WTC11 (cell line): ENCODE data around the gene IGFBP2. TPM values are rescaled to one million over a fixed set of nuclear protein-coding genes. Genes with fewer than 3 reads are reported as not detected.

Source experiments
- ATAC-seq: fragments of 200-7000 bp; cut with Tn5 transposase; 2 replicates; pipeline ENCODE4 v1.10.0; 2021; ENCODE audit warnings: mild to moderate bottlenecking, moderate library complexity
- CTCF ChIA-PET: fragments of 300-600 bp; sonication (Branson Sonifier 250); formaldehyde crosslinking; loops from one replicate; lab custom pipeline; 2021; ENCODE audit warnings: antibody characterized with exemption; lab: Charles Lee
- POLR2A ChIA-PET: fragments of 350-600 bp; sonication (Branson Sonifier 250); formaldehyde crosslinking; loops from one replicate; lab custom pipeline; 2021; ENCODE audit warnings: antibody characterized with exemption; lab: Charles Lee
- DNase-seq: peaks from one replicate; pipeline ENCODE4 v3.0.0; 2021; ENCODE audit warnings: low spot score
- H3K27ac Mint-ChIP-seq: 2 replicates; pipeline ENCODE4 v1.8.0; 2021; ENCODE audit warnings: mixed read lengths
- H3K27me3 Mint-ChIP-seq: 2 replicates; pipeline ENCODE4 v1.8.0; 2021; ENCODE audit warnings: low read depth, mild to moderate bottlenecking, moderate library complexity, mixed read lengths
- H3K36me3 Mint-ChIP-seq: 2 replicates; pipeline ENCODE4 v1.8.0; 2021; ENCODE audit warnings: mixed read lengths
- H3K4me1 Mint-ChIP-seq: 2 replicates; pipeline ENCODE4 v1.8.0; 2022; ENCODE audit warnings: mixed read lengths
- H3K4me3 Mint-ChIP-seq: 2 replicates; pipeline ENCODE4 v1.8.0; 2021; ENCODE audit warnings: mild to moderate bottlenecking, moderate library complexity, mixed read lengths
- H3K9me3 Mint-ChIP-seq: 2 replicates; pipeline ENCODE4 v1.8.0; 2021; ENCODE audit warnings: mixed read lengths
- ETV6 ChIP-seq: sonication (generic); formaldehyde crosslinking; IDR thresholded peaks from 2 replicates; pipeline ENCODE4 v1.8.1; 2022; ENCODE audit warnings: mild to moderate bottlenecking, missing genetic modification reagents
- FOXK1 ChIP-seq: sonication (generic); formaldehyde crosslinking; IDR thresholded peaks from 2 replicates; pipeline ENCODE4 v1.8.0; 2022; ENCODE audit warnings: mild to moderate bottlenecking, moderate library complexity, missing genetic modification reagents
- MXD4 ChIP-seq: fragments of 250-450 bp; sonication (Bioruptor Pico); IDR thresholded peaks from 2 replicates; pipeline ENCODE4 v1.8.0; 2021; ENCODE audit warnings: mild to moderate bottlenecking, moderate library complexity, borderline replicate concordance
- NFYB ChIP-seq: sonication (generic); formaldehyde crosslinking; conservative IDR thresholded peaks from 2 replicates; pipeline ENCODE4 v1.8.0; 2022; ENCODE audit warnings: low read depth, missing genetic modification reagents
- NR2C2 ChIP-seq: sonication (generic); formaldehyde crosslinking; IDR thresholded peaks from 2 replicates; pipeline ENCODE4 v1.8.0; 2022; ENCODE audit warnings: mild to moderate bottlenecking, missing genetic modification reagents
- NR3C1 ChIP-seq: sonication (generic); formaldehyde crosslinking; conservative IDR thresholded peaks from 2 replicates; pipeline ENCODE4 v1.8.1; 2023; ENCODE audit warnings: low read depth, mild to moderate bottlenecking, missing genetic modification reagents
- RELA ChIP-seq: sonication (generic); formaldehyde crosslinking; IDR thresholded peaks from 2 replicates; pipeline ENCODE4 v1.8.1; 2022; ENCODE audit warnings: missing genetic modification reagents, mild to moderate bottlenecking, borderline replicate concordance
- SMAD3 ChIP-seq: sonication (generic); formaldehyde crosslinking; IDR thresholded peaks from 2 replicates; pipeline ENCODE4 v1.8.0; 2022; ENCODE audit warnings: missing genetic modification reagents, mild to moderate bottlenecking, borderline replicate concordance
- SMAD4 ChIP-seq: sonication (generic); formaldehyde crosslinking; IDR thresholded peaks from 2 replicates; pipeline ENCODE4 v1.8.0; 2022; ENCODE audit warnings: mild to moderate bottlenecking, missing genetic modification reagents
- STAT6 ChIP-seq: sonication (generic); formaldehyde crosslinking; conservative IDR thresholded peaks from 2 replicates; pipeline ENCODE4 v1.8.1; 2023; ENCODE audit warnings: mild to moderate bottlenecking, low read depth, missing genetic modification reagents, moderate library complexity
- TCF7 ChIP-seq: sonication (generic); formaldehyde crosslinking; IDR thresholded peaks from 2 replicates; pipeline ENCODE4 v1.8.0; 2022; ENCODE audit warnings: mild to moderate bottlenecking, low read depth, missing genetic modification reagents, moderate library complexity
- ZNF121 ChIP-seq: sonication (generic); formaldehyde crosslinking; IDR thresholded peaks from 2 replicates; pipeline ENCODE4 v1.8.0; 2023; ENCODE audit warnings: missing genetic modification reagents
- ZNF138 ChIP-seq: sonication (generic); formaldehyde crosslinking; conservative IDR thresholded peaks from 2 replicates; pipeline ENCODE4 v1.8.1; 2022; ENCODE audit warnings: mild to moderate bottlenecking, moderate library complexity, missing genetic modification reagents
- ZNF416 ChIP-seq: fragments of 250-450 bp; sonication (Bioruptor Pico); IDR thresholded peaks from 2 replicates; pipeline ENCODE4 v1.9.0; 2021; ENCODE audit warnings: mild to moderate bottlenecking, inconsistent platforms
- total RNA-seq: library from RNA; stranded (reverse); gene quantifications from 3 replicates; pipeline ENCODE4 v1.2.3, GENCODE V29; 2021
- TF ChIP-seq, protein P1 (sequence below): fragments of 250-450 bp; sonication (Bioruptor Pico); IDR thresholded peaks from 2 replicates; pipeline ENCODE4 v1.8.0; 2021; ENCODE audit warnings: mild to moderate bottlenecking
- TF ChIP-seq, protein P2 (sequence below): fragments of 250-450 bp; sonication (Bioruptor Pico); IDR thresholded peaks from 2 replicates; pipeline ENCODE4 v2.1.2; 2022; ENCODE audit warnings: mild to moderate bottlenecking, moderate library complexity
- TF ChIP-seq, protein P3 (sequence below): fragments of 200-600 bp; IDR thresholded peaks from 2 replicates; pipeline ENCODE4 v1.8.0; 2022; ENCODE audit warnings: antibody characterized with exemption

The IGFBP2 gene
- total RNA-seq, 1 experiment from 2014 or later: 514 TPM

DNA sequence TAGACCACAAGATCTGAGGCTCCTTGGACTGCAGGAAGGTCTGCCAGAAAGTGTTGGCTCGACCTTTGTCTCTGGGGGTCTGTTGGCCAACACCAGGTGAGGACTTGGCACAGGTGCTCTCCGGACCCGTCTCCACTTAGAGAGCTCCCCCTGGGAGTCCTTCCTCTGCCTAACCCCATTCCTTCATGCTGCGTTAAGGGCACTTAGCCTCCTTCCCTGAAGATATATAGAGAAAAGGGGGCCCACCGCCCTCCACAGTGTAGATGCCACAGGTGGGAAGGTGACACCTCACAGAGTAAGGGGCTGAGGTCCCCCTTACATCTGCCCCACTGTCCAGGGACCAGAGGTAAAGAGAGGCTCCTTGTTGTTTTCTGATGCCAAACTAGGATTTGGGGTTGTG lies 53.9 kb downstream of the IGFBP2 start:
- CTCF ChIA-PET: interaction anchor here (0.5 to 3.6 kb wide), 17 partner anchors 8 to 1069 kb away, joined by 3 to 19 read pairs (median 6); partner anchors contain the start of gene IGFBP5
- H3K4me3 Mint-ChIP-seq: no peak overlapping the region
- peaks cover 24% of the 10 kb centered on the region for H3K27me3 Mint-ChIP-seq
- POLR2A ChIA-PET: interaction anchor here (1.0 kb wide), 2 partner anchors 8 to 12 kb away, joined by 3 to 4 read pairs; partner anchors contain the start of gene IGFBP5
- DNase-seq: no peak
- H3K9me3 Mint-ChIP-seq: no peaks in the 10 kb centered on the region
- TF ChIP-seq ZNF138 (CRISPR knock-in tag) (no peak), TCF7 (CRISPR knock-in tag) (no peak), MXD4 (CRISPR knock-in tag) (no peak), NFYB (CRISPR knock-in tag) (no peak), SMAD3 (CRISPR knock-in tag) (no peak), ETV6 (no peak), FOXK1 (CRISPR knock-in tag) (no peak), NR3C1 (CRISPR knock-in tag) (no peak), ZNF416 (CRISPR knock-in tag) (no peak), RELA (CRISPR knock-in tag) (no peak), STAT6 (CRISPR knock-in tag) (no peak), NR2C2 (CRISPR knock-in tag) (no peak)
- TF ChIP-seq, protein P1, sequence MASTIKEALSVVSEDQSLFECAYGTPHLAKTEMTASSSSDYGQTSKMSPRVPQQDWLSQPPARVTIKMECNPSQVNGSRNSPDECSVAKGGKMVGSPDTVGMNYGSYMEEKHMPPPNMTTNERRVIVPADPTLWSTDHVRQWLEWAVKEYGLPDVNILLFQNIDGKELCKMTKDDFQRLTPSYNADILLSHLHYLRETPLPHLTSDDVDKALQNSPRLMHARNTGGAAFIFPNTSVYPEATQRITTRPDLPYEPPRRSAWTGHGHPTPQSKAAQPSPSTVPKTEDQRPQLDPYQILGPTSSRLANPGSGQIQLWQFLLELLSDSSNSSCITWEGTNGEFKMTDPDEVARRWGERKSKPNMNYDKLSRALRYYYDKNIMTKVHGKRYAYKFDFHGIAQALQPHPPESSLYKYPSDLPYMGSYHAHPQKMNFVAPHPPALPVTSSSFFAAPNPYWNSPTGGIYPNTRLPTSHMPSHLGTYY: no peak
- TF ChIP-seq, protein P2, sequence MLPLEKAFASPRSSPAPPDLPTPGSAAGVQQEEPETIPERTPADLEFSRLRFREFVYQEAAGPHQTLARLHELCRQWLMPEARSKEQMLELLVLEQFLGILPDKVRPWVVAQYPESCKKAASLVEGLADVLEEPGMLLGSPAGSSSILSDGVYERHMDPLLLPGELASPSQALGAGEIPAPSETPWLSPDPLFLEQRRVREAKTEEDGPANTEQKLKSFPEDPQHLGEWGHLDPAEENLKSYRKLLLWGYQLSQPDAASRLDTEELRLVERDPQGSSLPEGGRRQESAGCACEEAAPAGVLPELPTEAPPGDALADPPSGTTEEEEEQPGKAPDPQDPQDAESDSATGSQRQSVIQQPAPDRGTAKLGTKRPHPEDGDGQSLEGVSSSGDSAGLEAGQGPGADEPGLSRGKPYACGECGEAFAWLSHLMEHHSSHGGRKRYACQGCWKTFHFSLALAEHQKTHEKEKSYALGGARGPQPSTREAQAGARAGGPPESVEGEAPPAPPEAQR (CRISPR knock-in tag): no peak
- TF ChIP-seq, all 79 proteins: peak for 0
- peaks cover 37% of the 10 kb centered on the region for H3K4me1 Mint-ChIP-seq
- no peaks in the 10 kb centered on the region for H3K36me3 Mint-ChIP-seq
- no peak for ATAC-seq
- no peak overlapping the region for H3K27ac Mint-ChIP-seq

- ChIA-PET CTCF (interaction anchor here (0.5 to 3.6 kb wide), 18 partner anchors 7 to 1069 kb away, joined by 3 to 19 read pairs (median 6); partner anchors contain the start of gene IGFBP5), POLR2A (interaction anchor here (1.0 kb wide), 1 partner anchor 11 kb away, joined by 3 read pairs; no protein-coding TSS in a partner anchor)
- TF ChIP-seq, protein P3, sequence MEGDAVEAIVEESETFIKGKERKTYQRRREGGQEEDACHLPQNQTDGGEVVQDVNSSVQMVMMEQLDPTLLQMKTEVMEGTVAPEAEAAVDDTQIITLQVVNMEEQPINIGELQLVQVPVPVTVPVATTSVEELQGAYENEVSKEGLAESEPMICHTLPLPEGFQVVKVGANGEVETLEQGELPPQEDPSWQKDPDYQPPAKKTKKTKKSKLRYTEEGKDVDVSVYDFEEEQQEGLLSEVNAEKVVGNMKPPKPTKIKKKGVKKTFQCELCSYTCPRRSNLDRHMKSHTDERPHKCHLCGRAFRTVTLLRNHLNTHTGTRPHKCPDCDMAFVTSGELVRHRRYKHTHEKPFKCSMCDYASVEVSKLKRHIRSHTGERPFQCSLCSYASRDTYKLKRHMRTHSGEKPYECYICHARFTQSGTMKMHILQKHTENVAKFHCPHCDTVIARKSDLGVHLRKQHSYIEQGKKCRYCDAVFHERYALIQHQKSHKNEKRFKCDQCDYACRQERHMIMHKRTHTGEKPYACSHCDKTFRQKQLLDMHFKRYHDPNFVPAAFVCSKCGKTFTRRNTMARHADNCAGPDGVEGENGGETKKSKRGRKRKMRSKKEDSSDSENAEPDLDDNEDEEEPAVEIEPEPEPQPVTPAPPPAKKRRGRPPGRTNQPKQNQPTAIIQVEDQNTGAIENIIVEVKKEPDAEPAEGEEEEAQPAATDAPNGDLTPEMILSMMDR: peak; percentile 67
- TF ChIP-seq ZNF121 (CRISPR knock-in tag): 0 out of 2 replicates have a peak, but pooled peaks have one; percentile 5
- TF ChIP-seq SMAD4 (CRISPR knock-in tag): no peak
- ATAC-seq: peak; percentile 67
- Mint-ChIP-seq H3K36me3 (no peaks in the 10 kb centered on the region), H3K4me1 (peaks cover 34% of the 10 kb centered on the region), H3K4me3 (no peak overlapping the region), H3K9me3 (no peaks in the 10 kb centered on the region), H3K27ac (no peak overlapping the region), H3K27me3 (peaks cover 24% of the 10 kb centered on the region)
- DNase-seq: peak; percentile 84
Measured at GRCh38 chr2:216687646-216688045, 54.4 kb downstream of the IGFBP2 start.
